ENCODE results near the gene LHFPL3. TPM values are rescaled to one million over a fixed set of nuclear protein-coding genes. Genes with fewer than 3 reads are reported as not detected.

The LHFPL3 gene
- total RNA-seq, 1 experiment from 2014 or later = not detected

DNA sequence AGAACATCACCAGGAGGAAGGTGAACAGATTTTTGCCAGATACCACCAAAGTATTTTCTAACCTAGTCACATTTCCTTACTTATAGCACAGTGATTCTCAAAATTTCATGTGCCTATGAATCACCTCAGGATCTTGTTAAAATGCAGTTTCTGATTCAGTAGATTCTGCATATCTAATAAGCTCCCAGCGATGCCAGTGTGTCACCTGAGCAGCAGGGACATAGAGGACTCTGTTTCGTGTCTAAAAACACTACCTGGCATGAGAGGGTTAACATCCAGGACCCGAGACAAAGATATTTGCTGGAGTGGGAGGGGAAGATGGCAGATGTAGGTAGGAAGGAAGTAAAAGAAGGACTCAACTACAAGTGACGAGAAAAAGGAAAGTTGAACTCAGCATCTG lies 433.5 kb downstream of the LHFPL3 start:
- Histone ChIP-seq H4K8ac (replicated peaks; ENCODE audit: insufficient read length, low read depth, low read length) (no peak overlapping the region), H3K23me2 (ENCODE audit: insufficient read length, low read depth, low read length, poor library complexity, severe bottlenecking) (no peaks in the 10 kb centered on the region), H3K27me3 (ENCODE audit: insufficient read depth, low read length) (no peaks in the 10 kb centered on the region; the same call in 1 of the 2 replicates), H3K4me1 (ENCODE audit: insufficient read depth, low read length) (no peaks in the 10 kb centered on the region), H4K91ac (ENCODE audit: insufficient read length, low read depth, low read length) (no peak overlapping the region), H2AK5ac (ENCODE audit: insufficient read length, low read length) (no peak overlapping the region), H3K4me2 (ENCODE audit: insufficient read depth, insufficient read length, low read length) (no peak overlapping the region), H3K14ac (ENCODE audit: insufficient read depth, low read length) (no peak overlapping the region), H2BK5ac (ENCODE audit: insufficient read length, low read length) (no peak overlapping the region), H3K23ac (ENCODE audit: insufficient read length, low read depth, low read length) (no peak overlapping the region), H3K56ac (ENCODE audit: insufficient read length, low read depth, low read length) (no peak overlapping the region), H3K9me3 (ENCODE audit: control insufficient read depth, low read depth, low read length) (no peaks in the 10 kb centered on the region), H2BK120ac (ENCODE audit: low read depth, low read length, poor library complexity, severe bottlenecking) (no peak overlapping the region), H3K79me1 (ENCODE audit: insufficient read depth, low read depth, low read length, poor library complexity, severe bottlenecking) (no peaks in the 10 kb centered on the region), H2AFZ (ENCODE audit: low read length) (no peak overlapping the region), H4K20me1 (ENCODE audit: control insufficient read depth, insufficient read depth, insufficient read length) (no peaks in the 10 kb centered on the region), H2BK20ac (ENCODE audit: low read depth, low read length, poor library complexity, severe bottlenecking) (no peak overlapping the region), H2BK12ac (ENCODE audit: insufficient read length, low read depth, low read length) (no peak overlapping the region), H4K5ac (ENCODE audit: insufficient read length, low read depth, low read length) (no peak overlapping the region), H3K18ac (ENCODE audit: insufficient read length, low read depth, low read length) (no peak overlapping the region), H2BK15ac (ENCODE audit: low read depth, low read length) (no peak overlapping the region), H3T11ph (ENCODE audit: low read length) (no peak overlapping the region), H3K4ac (ENCODE audit: low read depth, low read length) (no peak overlapping the region), H3K79me2 (ENCODE audit: insufficient read depth, low read length) (no peaks in the 10 kb centered on the region), H3K27ac (ENCODE audit: insufficient read length, low read depth, low read length) (no peak overlapping the region), H3K9ac (ENCODE audit: extremely low read depth, insufficient read length, low read length) (no peak overlapping the region)
- Mint-ChIP-seq H3K27me3 (ENCODE audit: low read depth) (no peaks in the 10 kb centered on the region; the same call in 1 of the 2 replicates), H3K9me3 (no peaks in the 10 kb centered on the region), H3K36me3 (ENCODE audit: insufficient read depth in 1 of 3, low read depth in 3 of 3) (no peaks in the 10 kb centered on the region), H3K27ac (no peak overlapping the region), H3K4me1 (no peaks in the 10 kb centered on the region), H3K4me3 (no peak overlapping the region)
- WGBS (ENCODE audit: extremely low coverage, insufficient read length, low lambda C conversion rate) = no CpG with 5 or more reads among the region's 4 CpGs
- DNase-seq = no peak
- TF ChIP-seq CTCF (conservative IDR thresholded peaks at IDR 0.05) = no peak
